Mesodermal cell (in vitro differentiated cells): ENCODE data around the gene H2AZ2.
"Not testable (repeated sequence)": the region's sequence is repeated elsewhere in the genome, so short reads cannot be mapped to it uniquely, and the experiment has no call there.

Source experiments
- H3K27ac ChIP-seq: 2 replicates; pipeline ENCODE4 v1.7.0; 2013; ENCODE audit warnings: mild to moderate bottlenecking, low read depth, low read length, moderate library complexity; ENCODE audit not compliant: severe bottlenecking
- H3K36me3 ChIP-seq: 2 replicates; pipeline ENCODE4 v1.7.1; 2013; ENCODE audit warnings: mild to moderate bottlenecking, low read length, moderate library complexity; ENCODE audit not compliant: control insufficient read depth, insufficient read depth
- H3K4me1 ChIP-seq: one replicate; pipeline ENCODE4 v1.7.1; 2013; ENCODE audit warnings: mild to moderate bottlenecking, low read length; ENCODE audit not compliant: insufficient read depth, control insufficient read depth, poor library complexity, severe bottlenecking
- H3K4me3 ChIP-seq: 2 replicates; pipeline ENCODE4 v1.7.0; 2013; ENCODE audit warnings: low read length, control low read depth, mild to moderate bottlenecking; ENCODE audit not compliant: insufficient read depth, poor library complexity, severe bottlenecking; ENCODE audit errors: extremely low read depth
- H3K9me3 ChIP-seq: 2 replicates; pipeline ENCODE4 v1.7.1; 2013; ENCODE audit warnings: mild to moderate bottlenecking, low read length, moderate library complexity; ENCODE audit not compliant: control insufficient read depth
- WGBS, 2 experiments: methylation state at CpG; one replicate each; pipeline ENCODE4 v1.1.5; 2013; ENCODE audit warnings: missing lambda C conversion rate in 2 of 2; ENCODE audit not compliant: insufficient coverage in 2 of 2; 5-methylcytosine and 5-hydroxymethylcytosine counted together

The H2AZ2 gene

GRCh38 chr7:44797329-44798258 is 50.3 kb downstream of the H2AZ2 start:
- 0 to 4% methylated on average over 11 to 20 of the region's 26 CpGs for WGBS, 2 experiments

GRCh38 chr7:44796504-44797328 is 51.2 kb downstream of the H2AZ2 start, which contains the start of gene PPIA:
PPIA (plus strand) TSS chr7:44796681; CDS start chr7:44796725, 44 bp downstream.
- Histone ChIP-seq H3K4me1 (peaks cover 13% of the 10 kb centered on the region), H3K27ac (peak within 1 kb of the TSS; percentile 99), H3K9me3 (no peaks in the 10 kb centered on the region), H3K4me3 (peak within 1 kb of the TSS; percentile 89), H3K36me3 (peaks cover 43% of the 10 kb centered on the region)
- 0% methylated on average over 74 to 79 of the region's 99 CpGs for WGBS, 2 experiments

More at GRCh38 chr7:44797329-44798258, 50.3 kb downstream of the H2AZ2 start:
- Histone ChIP-seq H3K36me3 (peaks cover 51% of the 10 kb centered on the region), H3K9me3 (no peaks in the 10 kb centered on the region), H3K4me1 (peaks cover 13% of the 10 kb centered on the region), H3K27ac (peak overlapping the region; percentile 99), H3K4me3 (peak overlapping the region; percentile 89)

GRCh38 chr7:44796034-44796503 is 51.8 kb downstream of the H2AZ2 start:
- Histone ChIP-seq H3K4me1 (peaks cover 10% of the 10 kb centered on the region), H3K4me3 (peak overlapping the region; percentile 89), H3K27ac (peak overlapping the region; percentile 99), H3K9me3 (no peaks in the 10 kb centered on the region), H3K36me3 (peaks cover 37% of the 10 kb centered on the region)
- 1% methylated on average over 51 to 56 of the region's 59 CpGs for WGBS, 2 experiments

GRCh38 chr7:44794331-44794730 is 53.6 kb downstream of the H2AZ2 start:
- peaks cover 19% of the 10 kb centered on the region for H3K36me3 ChIP-seq
- no peaks in the 10 kb centered on the region for H3K9me3 ChIP-seq
- H3K4me1 ChIP-seq = peaks cover 4% of the 10 kb centered on the region
- H3K4me3 ChIP-seq = no peak overlapping the region
- H3K27ac ChIP-seq = no peak overlapping the region
- 90% methylated on average over 1 to 2 of the region's 3 CpGs for WGBS, 2 experiments

- no peaks in the 10 kb centered on the region for H3K9me3 ChIP-seq
- H3K4me1 ChIP-seq = peaks cover 3% of the 10 kb centered on the region
- H3K4me3 ChIP-seq = no peak overlapping the region
- no peak overlapping the region for H3K27ac ChIP-seq
- peaks cover 15% of the 10 kb centered on the region for H3K36me3 ChIP-seq
- 90 to 92% methylated on average over 2 to 4 of the region's 5 CpGs for WGBS, 2 experiments
Measured at GRCh38 chr7:44793919-44794318, 54.0 kb downstream of the H2AZ2 start.

- Histone ChIP-seq H3K4me1 (peaks cover 3% of the 10 kb centered on the region), H3K9me3 (no peaks in the 10 kb centered on the region), H3K36me3 (no peaks in the 10 kb centered on the region), H3K27ac (no peak overlapping the region), H3K4me3 (no peak overlapping the region)
- 93 to 98% methylated on average over 6 to 8 of the region's 8 CpGs for WGBS, 2 experiments
Measured at GRCh38 chr7:44791278-44792219, 56.3 kb downstream of the H2AZ2 start.

GRCh38 chr7:44789990-44790389 is 57.9 kb downstream of the H2AZ2 start:
- Histone ChIP-seq H3K4me1 (peaks cover 3% of the 10 kb centered on the region), H3K27ac (no peak overlapping the region), H3K36me3 (no peaks in the 10 kb centered on the region), H3K4me3 (no peak overlapping the region), H3K9me3 (no peaks in the 10 kb centered on the region)
- 100% methylated on average over 1 to 2 of the region's 5 CpGs for WGBS, 2 experiments

GRCh38 chr7:44787762-44788161 is 60.1 kb downstream of the H2AZ2 start:
- Histone ChIP-seq H3K9me3 (no peaks in the 10 kb centered on the region), H3K36me3 (no peaks in the 10 kb centered on the region), H3K27ac (no peak overlapping the region), H3K4me3 (no peak overlapping the region), H3K4me1 (peaks cover 3% of the 10 kb centered on the region)
- WGBS, 2 experiments = 85 to 89% methylated on average over 3 of the region's 3 CpGs

- Histone ChIP-seq H3K4me3 (no peak overlapping the region), H3K27ac (no peak overlapping the region), H3K4me1 (peaks cover 2% of the 10 kb centered on the region), H3K9me3 (no peaks in the 10 kb centered on the region), H3K36me3 (no peaks in the 10 kb centered on the region)
- 55 to 67% methylated on average over 4 of the region's 4 CpGs for WGBS, 2 experiments
Measured at GRCh38 chr7:44787041-44787440, 60.8 kb downstream of the H2AZ2 start.

GRCh38 chr7:44785218-44785617 is 62.7 kb downstream of the H2AZ2 start:
- H3K4me1 ChIP-seq, H3K27ac ChIP-seq, H3K4me3 ChIP-seq, H3K36me3 ChIP-seq, H3K9me3 ChIP-seq: not testable (repeated sequence)
- WGBS, 2 experiments = 84 to 94% methylated on average over 3 of the region's 3 CpGs
